MM.1S (cell line): ENCODE measurements around the gene DENND4B.

Experiments used
- DNase-seq: peaks from one replicate; pipeline ENCODE4 v3.0.0-alpha.2; 2015
- H2AFZ ChIP-seq: fragments of 300-600 bp; sonication (generic); 2 replicates; pipeline ENCODE4 v1.6.0; 2016; ENCODE audit warnings: antibody characterized with exemption, low read length
- H3F3A ChIP-seq: fragments of 300-600 bp; sonication (generic); 2 replicates; pipeline ENCODE4 v1.6.1; 2016; ENCODE audit warnings: mild to moderate bottlenecking, antibody characterized with exemption, low read length, moderate library complexity, mixed read lengths; ENCODE audit not compliant: insufficient read depth
- H3K27ac ChIP-seq: fragments of 300-600 bp; sonication (generic); 2 replicates; pipeline ENCODE4 v1.5.1; 2016; ENCODE audit warnings: mild to moderate bottlenecking, low read length
- H3K27me3 ChIP-seq: fragments of 300-600 bp; sonication (generic); replicated peaks from 2 replicates; pipeline ENCODE4 v1.6.0; 2016; ENCODE audit warnings: low read length; ENCODE audit not compliant: insufficient read depth
- H3K36me3 ChIP-seq: fragments of 300-600 bp; sonication (generic); replicated peaks from 2 replicates; pipeline ENCODE4 v1.6.1; 2016; ENCODE audit warnings: mild to moderate bottlenecking, low read length, mixed read lengths; ENCODE audit not compliant: insufficient read depth
- H3K4me1 ChIP-seq: fragments of 300-600 bp; sonication (generic); 2 replicates; pipeline ENCODE4 v1.6.1; 2016; ENCODE audit warnings: low read length, mixed read lengths
- H3K4me2 ChIP-seq: fragments of 300-600 bp; sonication (generic); 2 replicates; pipeline ENCODE4 v1.6.0; 2016; ENCODE audit warnings: low read depth, low read length
- H3K4me3 ChIP-seq: fragments of 300-600 bp; sonication (generic); 2 replicates; pipeline ENCODE4 v1.5.1; 2016; ENCODE audit warnings: low read length, mixed read lengths
- H3K79me2 ChIP-seq: fragments of 300-600 bp; sonication (generic); 2 replicates; pipeline ENCODE4 v1.6.1; 2016; ENCODE audit warnings: mixed run types, low read length, mixed read lengths
- H3K9ac ChIP-seq: fragments of 300-600 bp; sonication (generic); 2 replicates; pipeline ENCODE4 v1.6.1; 2016; ENCODE audit warnings: low read length, mixed read lengths
- H3K9me2 ChIP-seq: fragments of 300-600 bp; sonication (generic); replicated peaks from 2 replicates; pipeline ENCODE4 v1.6.1; 2016; ENCODE audit warnings: mild to moderate bottlenecking, low read length, mixed read lengths; ENCODE audit not compliant: insufficient read depth
- H3K9me3 ChIP-seq: fragments of 300-600 bp; sonication (generic); replicated peaks from 2 replicates; pipeline ENCODE4 v1.6.1; 2016; ENCODE audit warnings: mild to moderate bottlenecking, low read length, mixed read lengths; ENCODE audit not compliant: insufficient read depth
- H4K20me1 ChIP-seq: fragments of 300-600 bp; sonication (generic); 2 replicates; pipeline ENCODE4 v1.6.1; 2016; ENCODE audit warnings: mild to moderate bottlenecking, low read length, moderate library complexity, mixed read lengths; ENCODE audit not compliant: insufficient read depth
- CTCF ChIP-seq: fragments of 300-600 bp; sonication (generic); IDR thresholded peaks from 2 replicates; pipeline ENCODE4 v1.5.1; 2016; ENCODE audit warnings: antibody characterized with exemption, low read length, mixed read lengths
- EZH2 ChIP-seq: fragments of 300-600 bp; sonication (generic); optimal IDR thresholded peaks from 2 replicates; pipeline ENCODE3; 2017; ENCODE audit warnings: low read depth, mild to moderate bottlenecking, antibody characterized with exemption, low read length, mixed read lengths
- EZH2phosphoT487 ChIP-seq: fragments of 300-600 bp; sonication (generic); IDR thresholded peaks from 2 replicates; pipeline ENCODE4 v1.6.1; 2018; ENCODE audit warnings: antibody characterized with exemption, low read length

DENND4B gene

GRCh38 chr1:153961421-153961820 lies 14.9 kb upstream of the DENND4B start:
- H3K79me2 ChIP-seq, result peaks cover 48% of the 10 kb centered on the region

GRCh38 chr1:153960206-153960605 lies 13.7 kb upstream of the DENND4B start:
- peaks cover 52% of the 10 kb centered on the region for H3K79me2 ChIP-seq

More at GRCh38 chr1:153961421-153961820, 14.9 kb upstream of the DENND4B start:
- no peaks in the 10 kb centered on the region for H3K36me3 ChIP-seq
- no peak overlapping the region for H2AFZ ChIP-seq
- H3K9ac ChIP-seq, result no peak overlapping the region
- peaks cover 16% of the 10 kb centered on the region for H3F3A ChIP-seq
- peaks cover 34% of the 10 kb centered on the region for H3K4me1 ChIP-seq
- no peak for TF ChIP-seq EZH2phosphoT487
- no peak for TF ChIP-seq EZH2
- no peak for TF ChIP-seq CTCF
- H4K20me1 ChIP-seq, result no peaks in the 10 kb centered on the region
- no peak overlapping the region for H3K4me3 ChIP-seq
- 0 out of 2 replicates have a peak overlapping the region, but pooled peaks have one; percentile 92 for H3K4me2 ChIP-seq
- H3K27ac ChIP-seq, result no peak overlapping the region
- no peaks in the 10 kb centered on the region for H3K27me3 ChIP-seq
- no peak for DNase-seq
- H3K9me2 ChIP-seq, result no peaks in the 10 kb centered on the region
- H3K9me3 ChIP-seq, result no peaks in the 10 kb centered on the region

GRCh38 chr1:153959454-153959853 lies 12.9 kb upstream of the DENND4B start:
- H2AFZ ChIP-seq, result no peak overlapping the region
- H3K27me3 ChIP-seq, result no peaks in the 10 kb centered on the region
- H3K9me2 ChIP-seq, result no peaks in the 10 kb centered on the region
- no peak overlapping the region for H3K4me2 ChIP-seq
- H3K4me3 ChIP-seq, result no peak overlapping the region
- TF ChIP-seq CTCF (no peak), EZH2phosphoT487 (no peak), EZH2 (no peak)
- no peaks in the 10 kb centered on the region for H4K20me1 ChIP-seq
- no peak overlapping the region for H3K27ac ChIP-seq
- H3K4me1 ChIP-seq, result peaks cover 34% of the 10 kb centered on the region
- DNase-seq, result no peak
- H3K36me3 ChIP-seq, result no peaks in the 10 kb centered on the region
- H3K9ac ChIP-seq, result no peak overlapping the region
- H3F3A ChIP-seq, result peaks cover 10% of the 10 kb centered on the region; the same call in 1 of the 2 replicates
- no peaks in the 10 kb centered on the region for H3K9me3 ChIP-seq
- peaks cover 59% of the 10 kb centered on the region for H3K79me2 ChIP-seq

More at GRCh38 chr1:153960206-153960605, 13.7 kb upstream of the DENND4B start:
- no peaks in the 10 kb centered on the region for H3K9me2 ChIP-seq
- H3K4me2 ChIP-seq, result no peak overlapping the region
- H3K27ac ChIP-seq, result no peak overlapping the region
- H2AFZ ChIP-seq, result no peak overlapping the region
- peaks cover 34% of the 10 kb centered on the region for H3K4me1 ChIP-seq
- H3K27me3 ChIP-seq, result no peaks in the 10 kb centered on the region
- DNase-seq, result no peak
- no peak overlapping the region for H3K9ac ChIP-seq
- no peaks in the 10 kb centered on the region for H3K36me3 ChIP-seq
- no peaks in the 10 kb centered on the region for H3K9me3 ChIP-seq
- H3K4me3 ChIP-seq, result no peak overlapping the region
- no peaks in the 10 kb centered on the region for H4K20me1 ChIP-seq
- TF ChIP-seq CTCF (no peak), EZH2 (no peak), EZH2phosphoT487 (no peak)
- peaks cover 10% of the 10 kb centered on the region; the same call in 1 of the 2 replicates for H3F3A ChIP-seq
